Stimulated activated CD8-positive, alpha-beta memory T cell treated with anti-CD3 and anti-CD28 coated beads, Interleukin-7, amount 100 ng/mL, for 24 hours (primary cell): ENCODE data around the gene NEURL1B.
"Not testable (repeated sequence)": the region's sequence is repeated elsewhere in the genome, so short reads cannot be mapped to it uniquely, and the experiment has no call there.

Source experiments
- DNase-seq: peaks from one replicate; pipeline ENCODE4 v3.0.0-alpha.2; 2020; ENCODE audit warnings: low read depth

The NEURL1B gene

DNA sequence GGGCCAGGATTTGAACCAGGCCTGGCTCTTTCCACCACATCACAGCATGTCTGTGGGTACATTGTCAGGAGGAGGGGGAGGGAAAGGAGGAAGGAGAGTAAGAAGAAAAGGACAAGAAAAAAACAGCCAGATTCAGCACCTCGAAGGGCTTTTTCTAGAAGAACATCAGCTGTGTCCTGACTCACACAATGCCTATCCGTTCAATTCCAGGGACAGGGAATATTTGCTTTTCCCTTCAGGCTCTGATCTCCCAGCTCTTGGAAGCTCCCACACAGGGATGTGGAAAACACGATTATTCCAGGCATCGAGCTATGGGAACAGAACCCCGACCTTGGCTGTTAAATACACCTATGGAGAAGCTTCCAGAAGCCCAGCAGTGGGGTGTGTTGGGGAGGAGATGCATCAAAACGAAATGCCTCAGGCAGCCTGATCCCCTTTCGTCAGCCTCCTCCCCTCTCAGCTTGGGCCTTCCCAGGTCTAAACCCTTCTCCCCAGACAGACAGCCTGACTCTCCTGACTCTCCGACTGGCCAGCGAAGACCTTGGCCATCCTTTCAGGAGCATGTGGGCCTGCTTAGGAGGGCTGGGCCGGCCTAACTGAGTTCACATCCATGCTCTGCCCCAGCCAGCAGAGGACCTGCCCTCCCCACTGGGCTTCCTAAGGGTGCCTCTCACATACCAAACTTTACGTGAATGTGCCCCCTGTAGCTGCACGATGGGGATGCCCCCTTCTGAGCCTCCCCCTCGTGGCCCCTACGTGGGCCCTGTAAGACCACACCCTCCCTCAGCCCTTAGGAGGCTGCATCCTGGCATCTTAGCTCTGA, 54.4 kb downstream of the NEURL1B start:
- DNase-seq = no peak

DNA sequence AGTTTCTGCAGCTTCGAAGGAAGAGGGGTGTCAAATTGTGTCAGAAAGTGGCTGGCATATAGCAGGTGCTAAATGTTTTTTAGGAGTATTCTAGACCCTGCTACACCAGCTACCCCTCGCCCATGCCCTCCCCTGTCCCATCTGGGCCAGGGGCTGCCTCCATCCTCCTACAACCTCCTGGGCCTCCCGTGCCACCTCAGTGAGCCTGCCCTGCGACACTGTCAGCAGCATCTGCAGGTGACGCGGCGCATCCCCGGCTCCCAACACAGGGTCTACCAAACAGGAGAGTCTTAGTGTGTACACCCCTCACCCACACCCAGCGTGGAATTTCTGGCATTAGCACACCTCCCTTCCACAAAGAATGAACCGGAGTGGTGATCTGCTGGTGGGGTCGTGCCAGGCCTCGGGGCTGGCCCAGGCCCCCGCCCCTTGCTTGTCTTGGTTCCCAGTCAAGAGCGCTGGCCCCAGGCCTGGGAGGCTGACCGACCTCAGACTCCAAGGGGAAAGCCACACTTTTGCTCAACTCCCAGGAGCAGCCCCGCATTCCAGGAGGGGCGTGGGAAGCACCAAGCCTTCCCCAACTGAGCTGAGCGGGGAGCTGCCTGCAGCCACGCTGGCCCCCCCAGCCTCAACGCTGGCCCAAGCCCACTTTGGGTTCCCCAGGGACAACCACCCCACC, 55.2 kb downstream of the NEURL1B start:
- no peak for DNase-seq

DNA sequence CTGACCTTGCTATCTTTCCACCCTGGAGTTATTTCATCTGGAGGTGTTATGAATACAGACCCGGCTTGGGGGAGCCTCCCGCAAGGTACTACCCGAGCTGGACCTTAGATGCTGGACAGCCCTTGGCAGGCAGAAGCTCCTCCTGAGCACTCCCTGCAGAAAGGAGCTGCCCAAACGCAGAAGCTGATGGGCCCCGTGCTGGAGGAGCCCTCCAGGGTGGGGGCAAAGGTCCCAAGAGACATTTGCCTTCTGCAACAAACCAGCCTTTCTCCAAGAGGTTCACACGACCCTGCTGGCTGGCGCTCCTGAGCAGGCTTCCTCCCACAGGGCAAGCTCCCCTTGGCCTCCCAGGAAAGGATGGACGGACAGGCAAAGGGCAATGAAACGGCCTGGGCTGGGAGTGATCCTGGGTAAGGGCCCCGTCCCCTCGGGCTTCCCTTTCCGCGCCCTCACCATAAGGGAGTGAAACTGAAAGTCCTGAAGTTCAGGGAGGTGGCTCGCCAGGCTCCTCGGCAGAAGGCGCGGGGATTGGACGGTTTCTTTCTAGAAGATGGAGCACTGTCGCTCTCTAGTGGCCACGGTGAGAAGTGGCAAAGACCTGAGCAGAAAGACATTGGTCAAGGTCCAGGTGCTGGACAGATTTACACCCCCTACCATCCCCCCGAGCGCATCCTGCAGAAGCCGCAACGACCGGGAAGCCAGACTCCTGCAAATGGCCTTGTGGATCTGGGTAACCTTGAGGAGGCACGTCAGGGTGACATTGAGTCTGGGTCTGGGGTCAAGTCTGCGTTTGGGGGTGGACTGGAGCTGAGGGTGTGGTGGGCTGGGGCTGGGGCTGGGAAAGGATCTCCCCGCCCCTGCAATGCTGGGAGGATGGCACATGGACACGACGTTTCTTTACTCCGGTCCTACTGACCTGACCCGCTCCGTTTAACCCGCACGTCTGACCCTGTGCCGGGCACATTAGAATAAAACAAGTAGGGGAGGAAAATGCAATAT, 56.4 kb downstream of the NEURL1B start:
- peak; percentile 55 for DNase-seq

DNA sequence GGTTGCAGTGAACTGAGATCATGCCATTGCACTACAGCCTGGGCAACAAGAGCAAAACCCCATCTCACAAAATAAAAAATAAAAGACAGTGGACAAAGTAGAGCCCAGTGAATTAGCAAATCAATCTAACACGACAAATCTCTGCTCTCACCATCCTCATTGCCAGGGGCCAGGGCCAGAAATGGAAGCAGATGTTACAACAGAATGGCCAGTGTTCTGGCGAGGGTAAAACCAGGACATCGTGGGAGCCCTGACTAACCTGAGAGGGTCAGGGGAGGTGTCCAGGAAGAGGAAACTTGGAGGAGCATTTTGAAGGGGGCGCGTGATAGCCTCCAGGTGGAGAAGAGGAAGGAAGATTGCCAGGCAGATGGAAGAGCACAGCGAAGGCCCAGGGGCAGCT, 58.4 kb downstream of the NEURL1B start:
- DNase-seq = no peak

DNA sequence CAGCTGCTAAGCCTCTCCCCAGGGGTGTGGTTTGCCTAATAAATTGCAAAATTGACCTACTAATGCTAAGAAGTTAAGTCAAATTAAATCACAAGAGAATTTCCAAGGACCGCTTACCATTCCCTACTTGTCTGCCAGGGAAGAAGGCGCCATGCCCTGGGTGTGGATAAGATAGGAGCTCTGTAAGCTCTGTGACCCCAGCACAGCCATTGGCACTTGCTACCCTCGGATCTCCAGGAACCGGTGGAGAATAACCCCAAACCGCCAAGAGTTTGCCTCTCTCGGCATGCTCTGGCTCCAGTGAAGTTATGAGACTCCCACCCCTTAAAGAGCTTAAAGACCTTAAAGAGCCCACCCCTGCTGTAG, 58.9 kb downstream of the NEURL1B start:
- DNase-seq = no peak

DNA sequence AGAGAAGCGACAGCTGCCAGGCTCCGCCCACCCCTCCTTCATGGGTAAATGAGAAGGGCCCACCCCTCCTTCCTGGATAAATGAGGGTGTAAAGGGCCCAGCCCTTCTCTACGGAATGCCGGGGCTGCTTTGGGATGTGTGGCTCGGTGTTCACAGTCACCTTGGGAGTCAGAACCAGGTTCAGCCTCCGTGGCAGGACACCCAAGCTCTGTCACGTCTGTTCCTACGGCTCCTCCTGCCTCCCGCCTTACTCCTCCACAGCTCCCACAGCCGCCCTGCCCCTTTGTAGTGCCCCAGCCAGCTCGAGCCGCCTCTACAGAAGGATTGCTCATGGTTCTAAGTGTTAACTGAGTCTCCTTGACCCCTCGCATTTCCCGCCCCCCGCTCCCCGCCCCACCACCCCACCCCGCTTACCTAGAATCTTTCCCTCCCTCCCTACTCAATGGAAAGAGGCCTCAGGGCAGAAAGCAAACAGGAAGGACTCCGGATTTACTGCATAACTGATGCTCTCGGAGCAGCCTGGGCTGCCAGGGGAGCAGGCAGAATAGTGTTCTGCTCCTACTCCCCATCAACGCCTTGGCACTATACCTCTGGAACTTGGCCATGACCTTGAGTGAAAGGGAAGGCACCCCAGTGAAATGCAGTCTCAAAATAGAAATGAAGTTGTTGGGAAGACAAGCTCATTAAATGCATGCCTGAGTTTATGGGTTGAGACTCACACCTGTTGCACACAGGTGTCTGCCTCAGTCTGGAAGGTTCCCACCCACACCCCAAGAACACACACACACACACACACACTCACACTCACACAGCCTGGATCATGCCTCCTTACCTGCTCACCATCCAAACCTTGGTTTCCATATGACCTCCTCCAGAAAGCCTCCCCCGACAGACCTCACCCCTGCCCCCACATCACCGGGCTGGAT, 59.6 kb downstream of the NEURL1B start:
- DNase-seq = no peak

DNA sequence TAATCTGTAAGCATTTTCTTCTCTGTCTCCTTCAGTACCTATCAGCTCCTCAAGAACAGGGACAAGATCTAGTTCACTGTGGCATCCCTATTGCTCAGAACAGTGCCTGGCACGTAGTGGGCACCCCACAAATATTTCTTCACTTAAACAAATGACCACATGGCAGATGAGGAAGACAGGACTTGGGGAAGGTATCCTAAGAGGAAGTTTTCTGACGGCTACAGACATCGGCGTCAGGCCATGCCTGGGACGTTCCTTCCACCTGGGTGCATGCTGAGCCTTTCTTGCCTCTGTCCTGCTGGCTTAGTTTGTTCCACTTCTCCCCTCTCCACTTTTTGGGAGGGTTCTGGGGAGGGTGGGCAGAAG, 60.2 kb downstream of the NEURL1B start:
- no peak for DNase-seq

DNA sequence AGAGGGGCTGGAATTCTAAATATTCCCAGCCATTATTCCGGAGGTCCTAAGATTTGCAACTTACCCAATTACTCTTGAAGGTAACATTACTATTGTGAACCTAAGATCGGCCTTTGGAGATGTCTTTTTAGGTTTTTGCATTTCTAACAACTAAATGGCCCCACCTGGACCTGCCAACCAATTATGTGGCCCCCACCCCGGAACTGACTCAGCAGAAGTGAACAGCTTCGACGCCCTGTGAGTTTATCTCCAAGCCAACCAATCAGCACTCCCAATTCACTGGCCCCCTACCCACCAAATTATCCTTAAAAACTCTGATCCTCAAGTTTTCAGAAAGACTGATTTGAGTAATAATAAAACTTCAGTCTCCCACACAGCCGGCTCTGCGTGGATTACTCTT, 62.9 kb downstream of the NEURL1B start:
- no peak for DNase-seq

DNA sequence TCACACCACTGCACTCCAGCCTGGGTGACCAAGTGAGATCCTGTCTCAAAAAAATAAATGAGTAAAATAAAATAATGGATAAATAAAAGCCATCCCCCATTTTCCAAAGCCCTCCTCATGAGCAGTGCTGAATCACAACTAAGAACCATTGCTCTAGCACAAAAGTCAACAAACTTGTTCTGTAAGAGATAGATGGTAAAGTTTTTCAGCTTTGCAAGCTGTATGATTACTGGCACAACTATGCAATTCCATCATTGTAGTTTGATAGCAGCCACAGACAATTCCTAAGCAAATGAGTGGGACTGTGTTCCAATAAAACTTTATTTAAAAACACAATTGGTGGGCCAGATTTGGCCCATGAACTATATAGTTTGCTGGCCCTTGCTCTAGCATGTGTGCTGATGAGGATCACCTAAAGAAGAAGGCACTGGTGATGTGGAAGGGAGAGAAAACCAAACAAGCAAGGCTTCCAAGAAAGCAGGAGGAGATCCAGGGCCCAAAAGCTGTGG, 64.6 kb downstream of the NEURL1B start:
- DNase-seq = no peak

DNA sequence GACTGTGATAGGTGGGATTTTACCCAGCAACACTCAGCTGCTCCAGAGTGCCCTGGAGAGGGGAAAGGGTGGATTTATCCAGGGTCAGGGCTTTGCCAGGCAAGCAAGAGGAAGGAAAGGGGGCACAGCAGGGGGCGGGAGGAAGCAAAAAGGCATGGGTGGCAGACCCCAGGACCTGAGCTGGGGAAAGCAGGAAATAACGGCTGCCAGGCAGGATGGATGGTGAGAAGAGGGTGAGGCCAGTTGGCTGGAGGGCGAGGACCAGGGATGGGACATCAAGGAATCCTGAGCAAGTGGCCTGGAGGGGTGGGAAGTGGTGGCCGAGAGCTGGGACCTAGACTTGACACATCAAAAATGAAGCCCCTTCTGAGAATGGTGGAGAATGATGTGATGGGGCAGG, 65.7 kb downstream of the NEURL1B start:
- no peak for DNase-seq

DNA sequence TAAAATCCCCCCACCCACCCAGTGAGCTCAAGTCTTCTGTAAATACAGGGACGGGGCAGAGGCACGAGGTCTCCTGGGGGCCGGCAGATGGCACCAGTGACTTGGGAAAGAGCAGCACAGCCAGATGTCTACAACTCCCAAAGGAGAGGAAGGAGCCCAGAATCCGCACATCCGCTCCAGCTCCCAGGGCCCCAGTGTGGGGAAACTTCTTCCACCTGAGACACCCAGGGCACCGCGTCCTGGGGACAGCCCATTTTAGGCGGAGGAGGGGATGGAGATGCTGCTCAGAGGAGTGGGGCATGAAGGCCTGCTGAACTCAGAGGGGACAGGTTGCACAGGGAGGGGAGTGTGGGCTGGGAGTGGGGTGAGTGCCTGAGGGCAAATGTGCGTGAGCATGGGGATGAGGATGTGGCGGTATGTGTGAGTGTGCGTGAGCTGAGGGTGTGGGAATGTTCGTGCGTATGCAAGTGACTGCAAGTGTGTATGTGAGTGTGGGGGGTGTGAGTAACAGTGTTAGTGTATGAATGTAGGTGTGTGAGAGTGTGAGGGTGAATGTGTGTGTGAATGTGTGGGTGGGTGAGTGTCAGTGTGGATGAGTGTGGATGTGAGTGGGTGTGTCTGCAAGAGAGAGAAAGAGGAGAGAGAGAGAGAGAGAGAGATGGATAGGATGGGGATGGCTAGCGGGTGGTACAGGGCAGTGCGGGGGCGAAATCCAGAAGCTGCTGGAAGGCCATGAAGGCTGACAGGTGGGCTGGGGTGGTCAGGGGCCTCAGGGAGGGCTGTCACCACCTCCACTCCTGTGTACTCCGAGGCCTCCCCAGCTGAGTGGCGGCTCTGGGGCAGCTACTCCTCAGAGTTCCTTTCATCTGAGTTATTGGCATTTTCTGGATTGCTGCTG, 66.5 kb downstream of the NEURL1B start:
- DNase-seq = no peak

DNA sequence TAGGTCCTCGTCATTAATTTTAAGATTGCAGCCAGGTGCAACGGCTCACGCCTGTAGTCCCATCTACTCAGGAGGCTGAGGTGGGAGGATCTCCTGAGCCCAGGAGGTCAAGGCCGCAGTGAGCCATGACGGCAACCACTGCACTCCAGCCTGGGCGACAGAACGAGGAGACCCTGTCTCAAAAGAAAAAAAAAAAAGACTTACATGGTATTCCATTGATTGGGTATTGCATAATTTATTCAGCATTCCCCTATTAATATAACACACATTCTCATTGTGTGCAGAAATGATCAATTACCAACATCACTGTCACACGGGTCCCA, 67.1 kb downstream of the NEURL1B start:
- DNase-seq = no peak

DNA sequence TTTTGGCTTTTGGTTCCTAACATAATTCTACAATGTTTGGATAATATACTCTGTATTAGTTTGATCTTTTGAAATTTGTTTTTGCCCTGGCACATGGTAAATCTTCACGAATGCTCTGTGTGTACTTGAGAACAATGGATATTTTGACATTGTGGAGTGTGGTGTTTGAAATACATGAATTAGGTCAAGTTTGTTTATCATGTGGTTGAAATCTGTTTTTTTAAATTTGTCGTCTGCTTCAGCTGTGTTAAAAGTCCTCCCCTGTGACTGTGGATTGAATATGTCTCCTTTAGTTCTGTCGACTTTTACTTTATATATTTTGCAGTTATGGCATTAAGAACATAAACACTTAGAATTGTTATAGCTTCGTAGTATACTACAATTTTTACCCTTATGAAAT, 69.6 kb downstream of the NEURL1B start:
- DNase-seq = no peak

DNA sequence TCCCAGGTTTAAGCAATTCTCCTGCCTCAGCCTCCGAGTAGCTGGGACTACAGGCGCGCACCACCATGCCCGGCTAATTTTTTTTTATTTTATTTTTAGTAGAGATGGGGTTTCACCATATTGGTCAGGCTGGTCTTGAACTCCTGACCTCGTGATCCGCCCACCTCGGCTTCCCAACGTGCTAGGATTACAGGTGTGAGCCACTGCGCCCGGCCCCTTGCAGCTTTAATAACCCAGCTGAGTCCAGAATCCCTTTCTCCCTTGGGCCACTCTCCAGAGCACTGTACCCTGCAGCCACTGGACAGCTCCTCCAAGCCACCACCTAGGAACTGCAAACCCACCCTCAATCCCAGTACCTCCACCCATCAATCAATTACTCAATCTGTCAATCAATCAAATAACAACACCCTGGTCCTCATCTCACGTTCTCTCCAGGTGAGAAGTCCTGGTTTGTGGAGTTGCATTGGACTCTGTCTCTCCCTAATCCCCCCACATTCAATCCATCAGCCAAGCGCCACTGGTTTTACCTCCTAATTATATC, 70.3 kb downstream of the NEURL1B start:
- DNase-seq = not testable (repeated sequence)

DNA sequence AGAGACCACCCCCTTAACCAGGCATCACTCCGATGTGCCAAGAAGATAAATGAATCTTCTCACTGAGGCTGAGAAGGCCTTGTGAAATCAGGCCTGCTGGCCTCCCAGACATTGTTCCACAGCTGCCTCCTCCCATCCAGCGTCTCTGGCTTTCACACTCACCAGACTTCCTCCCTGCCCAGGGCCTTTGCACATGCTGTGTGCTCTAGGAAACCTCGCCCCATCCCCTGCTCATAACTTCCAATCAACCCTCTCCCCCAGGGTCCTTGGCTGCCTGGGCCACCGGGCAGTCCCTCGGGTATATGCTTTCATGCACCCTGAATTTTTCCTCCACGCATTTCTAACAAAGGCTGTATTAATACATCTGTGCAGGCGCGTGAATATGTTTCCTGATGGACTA, 71.5 kb downstream of the NEURL1B start:
- no peak for DNase-seq

DNA sequence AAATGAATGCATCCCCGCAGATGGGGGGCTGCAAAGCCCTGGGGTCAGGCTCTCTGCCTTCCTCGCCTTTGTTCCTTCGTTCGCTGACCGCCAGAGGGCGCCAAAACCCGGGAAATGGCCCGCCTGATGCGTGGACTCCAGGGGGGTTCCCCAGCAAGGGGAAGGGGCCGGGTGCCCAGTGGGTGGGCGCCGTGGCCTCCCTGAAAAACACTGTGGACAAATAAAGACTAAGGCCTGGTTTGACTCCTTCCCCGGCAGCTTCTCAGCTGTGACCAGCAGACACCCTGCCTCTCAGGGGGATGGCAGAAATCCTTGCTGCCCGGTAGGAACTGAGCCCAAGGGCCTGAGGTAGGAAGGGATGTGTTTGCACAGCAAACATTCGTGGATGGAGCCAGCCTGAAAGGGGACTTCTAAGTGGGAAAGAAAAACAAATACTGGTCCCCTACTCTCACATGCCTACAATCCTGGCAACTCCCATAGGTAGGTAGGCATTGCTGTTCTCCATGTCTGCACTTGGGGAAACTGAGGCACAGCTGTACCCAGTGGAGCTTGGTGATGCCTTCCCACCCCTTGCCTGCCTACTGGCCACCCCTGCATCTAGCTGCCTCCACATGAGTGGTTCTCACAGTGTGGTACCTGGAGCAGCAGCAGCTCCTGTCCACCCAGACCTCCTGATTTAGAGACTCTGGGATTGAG, 72.2 kb downstream of the NEURL1B start:
- DNase-seq = peak; percentile 54

DNA sequence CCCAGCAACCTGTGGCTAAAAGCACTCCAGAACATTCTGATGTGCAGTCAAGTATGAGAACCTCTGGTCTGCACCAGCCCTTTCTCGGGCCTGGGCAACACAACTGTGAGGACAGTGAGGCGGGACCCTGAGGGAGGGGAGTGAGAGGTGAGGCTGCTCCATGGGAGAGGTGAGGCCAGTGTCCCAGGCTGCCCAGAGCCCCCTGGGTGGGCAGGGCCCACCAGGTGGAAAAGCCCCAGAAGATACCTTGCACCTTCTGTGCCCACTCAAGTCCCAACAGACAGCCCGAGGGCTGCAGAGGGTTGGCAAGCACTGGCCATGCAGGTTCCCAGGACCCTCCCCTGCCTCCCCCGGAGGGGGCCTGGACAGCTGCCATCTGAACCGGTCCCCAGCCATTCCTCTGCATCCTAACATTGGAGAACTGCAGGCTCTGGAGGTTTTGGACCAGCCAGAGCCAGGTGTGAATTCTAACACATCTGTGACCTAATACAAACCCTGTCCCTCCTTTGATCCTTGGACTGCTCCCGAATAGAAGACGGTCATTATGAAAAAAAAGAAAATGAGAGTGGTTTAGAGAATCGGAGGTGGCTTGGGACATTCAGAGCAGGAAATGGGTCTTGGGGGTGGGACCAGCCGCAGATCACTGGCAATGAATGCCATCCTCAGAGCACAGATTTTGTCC, 72.9 kb downstream of the NEURL1B start:
- DNase-seq = no peak

DNA sequence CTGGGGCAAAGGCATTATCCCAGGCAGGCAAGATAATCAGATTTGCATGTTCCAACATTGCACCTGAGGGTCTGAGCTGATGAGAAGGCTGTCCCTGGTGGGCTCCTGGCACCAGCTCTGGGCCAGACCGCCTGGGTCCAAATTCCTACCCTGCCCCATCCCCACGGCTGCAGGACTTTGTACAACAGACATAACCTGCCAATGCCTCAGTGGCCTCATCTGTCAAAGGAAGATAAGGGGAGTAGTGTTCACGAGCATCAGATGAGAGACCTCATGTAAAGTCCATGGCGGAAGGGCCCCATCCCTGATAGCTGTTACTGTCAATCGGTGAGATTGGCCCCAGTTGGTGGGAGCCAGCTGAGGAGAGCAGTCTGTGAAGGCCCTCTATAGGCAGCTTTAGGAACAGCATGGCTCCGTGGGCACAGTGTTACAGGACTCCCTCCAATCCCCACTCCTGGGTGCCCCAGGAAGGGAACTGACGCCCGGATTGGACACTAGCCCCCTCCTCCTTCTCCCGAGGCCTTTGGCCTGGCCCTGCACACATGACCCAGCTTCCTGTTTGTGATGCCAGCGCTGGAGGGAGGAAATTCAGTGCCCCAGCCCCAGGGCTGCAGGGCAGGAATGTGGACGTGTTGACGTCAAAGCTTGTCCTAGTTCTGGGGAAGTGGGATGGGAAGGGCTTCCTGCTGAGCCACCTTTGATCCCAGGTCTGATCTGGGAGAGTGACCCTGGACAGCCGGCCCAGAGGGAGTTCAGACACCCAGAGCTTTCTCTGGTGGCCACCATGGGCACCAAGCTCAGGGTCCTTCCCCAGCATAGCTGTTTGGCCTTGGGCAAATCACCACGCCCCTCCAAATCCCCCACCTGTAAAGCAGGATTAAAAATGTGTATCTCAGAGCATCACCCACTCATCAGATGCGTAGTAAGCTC, 73.7 kb downstream of the NEURL1B start:
- peak; percentile 40 for DNase-seq
